GM08714 (cell line): ENCODE results near the gene SH3RF3.

Experiments
- H3K4me3 ChIP-seq: fragments of 200-500 bp; sonication (Bioruptor generic); 2 replicates; pipeline ENCODE4 v1.5.1; 2014; ENCODE audit warnings: mild to moderate bottlenecking, low read length, inconsistent platforms
- ZNF274 ChIP-seq: IDR thresholded peaks from 2 replicates; pipeline ENCODE4 v1.6.1; 2012; ENCODE audit warnings: mild to moderate bottlenecking, low read depth, low read length

Gene SH3RF3

DNA sequence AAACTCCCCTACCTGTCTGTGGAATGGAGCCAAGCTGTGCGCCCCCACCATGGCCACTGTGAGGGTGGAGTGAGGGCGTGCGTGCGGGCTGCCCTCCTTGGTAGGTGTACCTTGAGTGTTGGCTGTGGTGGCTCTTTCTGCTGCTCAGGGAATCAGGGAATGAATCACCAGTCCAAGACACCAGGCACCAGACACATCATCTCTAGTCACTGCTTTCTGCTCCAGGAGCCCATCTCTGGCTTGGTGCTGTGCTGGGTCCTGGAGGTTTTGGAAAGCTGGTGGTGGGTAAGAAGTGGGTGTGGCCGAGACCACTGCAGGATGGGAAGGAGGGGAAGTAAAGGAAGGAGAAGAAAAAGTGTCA lies 274.8 kb downstream of the SH3RF3 start:
- no peak for TF ChIP-seq ZNF274
- no peak overlapping the region for H3K4me3 ChIP-seq

DNA sequence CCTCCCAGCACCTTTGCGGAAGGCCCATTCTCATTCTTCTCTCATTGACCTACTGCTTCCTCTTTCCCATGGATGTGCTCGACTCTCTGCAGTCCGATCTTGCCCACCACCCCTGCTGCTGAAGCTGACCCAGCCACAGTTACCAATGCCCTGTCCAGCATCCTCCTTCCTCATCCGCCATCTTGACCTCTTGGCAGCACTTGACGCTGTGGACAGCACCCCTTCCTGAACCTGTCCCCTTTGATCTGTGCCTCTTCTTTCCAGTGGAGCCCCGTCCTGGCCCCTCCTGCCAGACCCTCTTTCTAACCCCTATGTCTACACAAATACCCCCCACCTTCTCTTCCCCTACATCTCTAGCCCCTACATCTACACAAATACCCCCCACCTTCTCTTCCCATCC lies 275.7 kb downstream of the SH3RF3 start:
- no peak for TF ChIP-seq ZNF274
- no peak overlapping the region for H3K4me3 ChIP-seq

DNA sequence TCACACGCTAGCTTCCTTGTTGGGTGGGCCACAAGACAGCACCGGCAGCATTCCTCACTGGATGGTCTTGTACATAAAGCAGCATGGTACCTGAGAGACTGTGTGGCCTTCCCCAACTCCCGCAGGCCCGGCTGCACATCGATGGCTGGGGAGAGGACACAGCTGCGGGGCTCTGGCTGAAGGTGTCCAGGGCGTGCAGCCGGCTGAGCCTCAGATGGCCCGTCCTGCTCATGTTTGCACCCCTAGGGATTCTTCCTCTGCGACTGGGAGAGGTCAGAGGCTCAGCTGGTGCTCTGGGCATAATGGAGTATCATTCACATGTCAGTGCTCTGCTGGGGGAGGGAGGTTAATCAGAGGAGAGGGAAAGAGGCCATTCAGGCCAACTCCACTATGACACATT lies 276.9 kb downstream of the SH3RF3 start:
- no peak overlapping the region for H3K4me3 ChIP-seq

DNA sequence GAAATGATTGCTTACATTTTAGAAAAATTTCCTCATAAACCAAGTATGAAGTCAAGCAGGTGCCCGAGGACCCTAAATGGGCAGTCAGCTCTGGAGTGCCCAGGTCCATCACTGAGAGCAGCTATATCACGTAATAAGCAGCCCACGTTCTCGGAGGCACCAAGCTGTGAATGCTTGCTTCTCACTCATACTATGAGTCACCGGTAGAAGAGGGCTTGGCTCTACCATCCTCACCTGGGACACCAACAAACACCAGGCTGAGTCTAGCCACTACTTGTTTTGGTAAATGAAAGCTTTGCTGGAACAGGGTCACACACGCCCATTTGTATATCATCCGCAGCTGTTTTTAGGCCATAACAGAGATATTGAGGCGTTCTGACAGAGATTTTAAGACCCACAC lies 277.3 kb downstream of the SH3RF3 start:
- TF ChIP-seq ZNF274 = no peak
- no peak overlapping the region for H3K4me3 ChIP-seq

More for the DNA sequence above, 276.9 kb downstream of the SH3RF3 start:
- no peak for TF ChIP-seq ZNF274

DNA sequence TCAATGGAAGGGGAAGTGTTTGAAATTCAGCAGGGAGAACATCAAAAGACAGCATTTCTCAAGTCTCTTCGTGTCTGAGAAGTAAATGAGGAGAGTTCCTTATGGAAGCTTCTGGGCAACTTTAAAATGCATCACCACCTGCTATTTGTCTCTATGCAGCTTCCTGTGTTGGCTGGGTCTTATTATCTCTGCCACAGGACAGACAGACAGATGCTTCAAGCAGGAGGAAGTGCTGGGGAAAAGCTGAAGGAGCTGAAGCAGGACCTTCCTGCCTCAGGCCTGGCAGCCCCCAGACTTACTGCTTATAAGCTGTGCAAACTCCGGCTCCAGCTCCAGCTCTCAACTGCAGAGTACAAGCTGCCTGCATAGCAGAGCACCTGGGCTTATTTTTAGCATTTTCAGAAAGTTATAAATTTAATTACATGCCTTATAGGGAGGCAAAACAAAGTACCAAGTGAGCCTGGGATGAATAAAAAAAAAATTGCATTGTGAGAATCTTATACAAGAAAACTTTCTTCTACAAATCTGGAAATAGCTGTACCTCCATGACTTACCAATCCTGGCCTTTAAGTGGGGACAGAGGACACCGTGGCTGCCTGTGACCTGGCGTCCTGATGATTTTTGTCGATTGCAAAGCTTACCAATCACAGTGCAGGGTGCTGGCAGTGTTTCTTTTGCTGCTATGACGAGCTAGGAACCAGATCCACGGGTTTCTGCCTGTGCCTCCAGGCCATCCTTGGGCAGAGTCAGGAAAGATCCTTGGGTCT lies 278.5 kb downstream of the SH3RF3 start:
- no peak overlapping the region for H3K4me3 ChIP-seq
- TF ChIP-seq ZNF274 = no peak

DNA sequence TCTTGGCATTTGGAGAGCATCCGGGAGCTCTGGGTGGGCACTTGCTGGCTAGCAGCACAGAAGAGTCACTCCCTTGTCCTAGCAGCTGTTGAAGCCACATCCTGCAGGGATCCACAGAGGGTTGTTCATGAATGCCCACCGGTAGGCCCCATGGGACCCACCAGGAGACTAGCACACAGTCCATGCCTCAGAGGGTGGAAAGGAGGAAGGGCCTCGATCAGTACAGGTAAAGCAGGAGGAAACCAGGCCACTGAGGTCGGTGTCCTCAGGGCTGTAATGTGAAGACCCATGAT lies 279.0 kb downstream of the SH3RF3 start:
- TF ChIP-seq ZNF274 = no peak
- H3K4me3 ChIP-seq = no peak overlapping the region

DNA sequence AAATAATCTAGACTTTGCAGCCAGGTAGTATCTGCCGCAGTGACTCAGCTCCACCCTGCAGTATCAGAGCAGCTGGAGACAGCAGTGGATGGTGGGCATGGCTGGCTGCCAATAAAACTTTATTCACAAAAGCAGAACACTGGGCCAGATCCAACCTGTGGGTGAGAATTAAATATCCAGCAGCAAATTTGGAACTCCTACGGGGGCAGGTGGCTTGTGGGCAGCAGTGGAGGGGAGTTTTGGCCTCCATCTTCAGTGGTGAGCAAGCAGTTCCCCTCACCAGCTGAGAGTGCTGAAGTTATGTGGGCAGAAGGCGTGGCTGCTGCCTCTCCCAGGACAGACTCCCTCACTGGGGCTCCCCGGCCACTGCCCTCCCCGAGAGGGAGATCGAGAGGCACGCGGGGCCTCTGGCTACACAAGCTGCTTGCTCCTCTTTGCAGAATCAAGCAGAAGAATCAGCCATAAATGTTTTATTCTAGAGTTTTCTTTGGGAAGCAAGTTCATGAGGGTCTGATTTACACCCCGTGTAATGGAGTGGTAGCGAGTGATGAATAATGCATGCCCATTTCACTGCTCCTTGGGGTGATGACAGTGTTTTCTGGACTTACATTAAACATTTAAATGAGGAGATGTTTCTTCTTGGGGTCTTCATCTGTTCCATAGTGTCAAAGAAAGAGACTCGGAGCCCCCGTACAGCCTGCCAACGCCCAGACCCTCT lies 280.5 kb downstream of the SH3RF3 start:
- H3K4me3 ChIP-seq = no peak overlapping the region
- TF ChIP-seq ZNF274 = no peak

DNA sequence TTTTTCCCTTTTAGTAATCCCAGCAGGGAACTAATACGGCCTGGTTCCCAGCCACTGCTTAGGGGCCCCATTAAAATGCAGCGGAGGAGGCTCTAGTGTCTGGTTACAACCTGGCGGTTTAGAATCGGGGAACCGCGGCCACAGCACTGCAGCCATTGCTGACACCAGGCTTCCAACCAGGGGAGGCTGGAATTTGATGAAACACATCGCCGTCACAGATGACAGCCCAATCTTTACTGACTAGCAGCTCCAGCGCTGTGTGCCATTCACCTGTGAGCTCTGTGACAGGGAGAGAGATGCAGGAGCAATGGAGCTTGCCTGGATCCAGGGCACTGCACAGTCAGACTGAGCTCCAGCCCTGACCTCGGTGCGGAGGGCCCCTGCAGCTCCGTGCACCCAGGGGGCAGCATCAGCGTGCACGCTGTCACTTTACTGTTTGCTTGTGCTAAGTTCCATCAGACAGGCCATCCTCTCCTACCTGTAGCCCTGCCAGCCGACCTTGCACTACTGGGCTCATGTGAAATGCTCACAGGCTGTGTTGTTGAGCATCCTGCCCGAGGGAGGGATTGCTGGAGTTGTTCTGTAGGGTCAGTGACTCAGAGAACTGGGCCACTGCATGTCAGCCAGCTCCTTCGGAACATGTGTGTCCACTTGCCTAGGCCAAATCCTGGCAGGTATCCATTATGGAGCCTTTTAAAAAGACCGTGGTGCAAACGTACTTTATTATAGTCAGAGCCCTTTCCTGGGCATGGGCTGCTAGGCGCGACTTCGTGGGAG lies 281.2 kb downstream of the SH3RF3 start:
- no peak for TF ChIP-seq ZNF274
- H3K4me3 ChIP-seq = no peak overlapping the region

DNA sequence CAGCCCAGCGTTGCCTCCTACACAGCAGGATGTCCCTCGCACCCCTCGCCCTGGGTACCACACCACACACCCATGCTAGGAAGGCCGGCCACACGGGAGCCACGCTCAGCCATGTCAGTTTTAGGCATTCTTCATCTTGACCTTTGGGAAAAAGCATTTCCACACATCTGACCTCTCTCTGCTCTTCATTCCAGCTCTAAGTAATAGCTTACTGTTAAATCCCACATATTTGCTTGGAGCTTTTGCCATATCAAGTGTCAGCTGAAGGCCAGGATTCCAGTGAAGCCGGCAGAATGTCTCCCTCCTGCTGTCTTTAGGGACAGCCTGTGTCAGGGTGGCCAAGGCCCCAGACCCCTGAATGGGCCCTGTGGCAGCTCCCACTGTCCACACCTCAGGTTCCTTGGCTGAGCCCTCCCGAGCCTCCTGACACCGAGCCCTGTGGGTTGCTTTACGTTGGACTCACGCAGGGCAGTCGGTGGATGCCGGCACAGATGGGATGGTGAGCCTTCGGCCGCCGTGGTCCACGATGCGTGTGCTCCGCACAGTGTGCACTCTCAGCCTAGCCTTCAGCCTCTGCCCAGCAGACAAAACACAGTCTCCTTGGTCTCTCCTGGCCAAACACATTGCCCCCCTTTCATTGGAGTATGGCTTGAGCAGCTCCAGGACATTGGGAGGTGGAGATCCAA lies 282.8 kb downstream of the SH3RF3 start:
- no peak overlapping the region for H3K4me3 ChIP-seq
- TF ChIP-seq ZNF274 = no peak

DNA sequence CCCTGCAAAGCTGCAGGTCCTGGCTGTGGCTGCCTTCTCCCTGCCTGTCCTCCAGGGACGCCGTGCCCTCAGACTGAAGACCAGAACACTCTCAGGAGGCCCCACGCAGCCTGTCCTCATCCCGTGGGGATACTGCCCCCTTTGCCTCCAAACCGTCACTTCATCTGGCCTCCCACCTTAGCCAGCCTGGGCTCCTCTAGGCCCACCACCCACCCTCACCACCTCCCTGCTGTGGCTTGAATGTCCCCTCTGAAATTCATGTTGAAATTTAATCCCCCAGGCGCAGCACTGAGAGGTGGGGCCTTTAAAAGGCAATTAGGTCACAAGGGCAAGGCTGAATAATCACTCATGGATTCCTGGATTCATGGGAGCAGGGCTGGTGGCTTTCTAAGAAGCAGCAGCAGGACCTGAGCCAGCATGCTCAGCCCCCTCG lies 286.6 kb downstream of the SH3RF3 start:
- H3K4me3 ChIP-seq = no peak overlapping the region
- TF ChIP-seq ZNF274 = no peak

DNA sequence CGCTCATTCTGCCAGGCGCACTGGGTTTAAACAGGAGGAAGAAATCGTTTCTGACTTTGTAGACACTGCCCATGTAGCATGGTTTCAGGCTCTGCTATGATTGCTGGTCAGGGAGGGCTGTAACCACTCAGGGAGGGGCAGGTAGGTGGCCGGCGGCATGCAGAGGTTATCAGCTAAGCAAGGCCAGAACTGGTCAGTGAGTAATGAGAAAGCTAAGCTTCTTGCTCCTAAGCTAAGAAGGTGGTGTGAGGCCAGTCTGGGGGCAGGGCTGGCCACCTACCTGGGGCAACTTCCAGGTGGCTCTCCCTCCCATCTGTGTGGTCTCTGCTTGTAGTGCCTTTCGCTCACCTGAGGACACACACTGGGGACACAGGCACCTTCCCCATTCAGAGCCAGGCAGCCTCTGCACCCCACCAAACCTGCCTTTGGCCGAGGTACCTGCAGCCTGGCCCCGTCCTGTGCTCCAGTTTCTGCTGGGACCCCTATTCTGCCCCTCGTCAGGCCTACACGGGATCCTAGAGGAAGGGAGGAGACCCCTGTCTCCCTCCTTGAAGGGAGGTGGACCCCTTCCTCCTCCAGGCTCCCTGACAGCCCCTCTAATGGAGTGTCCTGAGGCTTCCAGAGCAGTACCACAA lies 288.8 kb downstream of the SH3RF3 start:
- no peak overlapping the region for H3K4me3 ChIP-seq
- TF ChIP-seq ZNF274 = no peak

DNA sequence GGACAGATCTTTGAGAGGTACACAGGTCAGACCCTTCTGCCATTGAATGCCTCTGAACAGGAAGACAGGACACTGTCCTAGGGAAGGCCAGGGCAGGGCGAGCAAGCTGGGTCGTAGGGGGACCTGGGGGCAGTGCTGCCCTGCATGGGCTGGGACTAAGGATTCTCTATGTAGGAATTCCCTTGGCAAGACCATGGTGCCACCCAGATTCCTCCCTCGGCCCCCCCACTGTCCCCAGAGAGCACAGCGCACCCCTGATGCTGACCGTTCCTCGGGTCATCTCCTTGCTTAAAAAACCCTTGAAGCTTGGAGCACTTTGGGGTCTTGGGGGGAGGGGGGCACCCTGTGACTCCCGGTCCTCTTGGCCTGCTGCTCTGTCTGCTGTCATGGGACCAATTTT lies 289.7 kb downstream of the SH3RF3 start:
- no peak for TF ChIP-seq ZNF274

DNA sequence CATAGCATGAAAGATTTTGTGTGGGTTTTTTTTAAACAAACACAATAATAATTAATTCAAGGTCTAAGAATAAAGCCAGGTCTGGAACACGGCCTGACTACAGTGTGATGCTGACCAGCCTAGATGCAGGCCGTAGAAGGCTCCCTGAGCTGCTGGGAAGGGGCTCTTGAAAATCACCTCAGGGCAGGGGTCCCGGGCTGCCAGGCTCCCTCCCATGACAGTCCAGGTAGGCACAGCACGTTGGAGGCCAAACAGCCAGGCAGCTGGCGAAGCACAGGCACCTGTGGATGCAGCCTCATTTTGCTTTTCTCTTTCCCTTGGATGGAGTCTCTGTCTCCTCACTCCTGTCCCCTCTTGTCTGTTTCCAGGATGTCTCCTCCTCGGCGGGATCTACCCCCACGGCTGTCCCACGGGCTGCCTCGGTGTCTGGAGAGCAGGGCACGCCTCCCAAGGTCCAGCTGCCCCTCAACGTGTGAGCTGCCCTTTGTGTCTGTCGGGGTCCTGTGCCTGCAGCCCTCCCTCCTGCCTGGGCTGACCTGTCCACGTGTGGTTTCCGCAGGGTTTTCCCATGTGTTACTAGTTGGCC lies 290.3 kb downstream of the SH3RF3 start:
- no peak for TF ChIP-seq ZNF274
- no peak overlapping the region for H3K4me3 ChIP-seq

More for the DNA sequence above, 289.7 kb downstream of the SH3RF3 start:
- H3K4me3 ChIP-seq = no peak overlapping the region

DNA sequence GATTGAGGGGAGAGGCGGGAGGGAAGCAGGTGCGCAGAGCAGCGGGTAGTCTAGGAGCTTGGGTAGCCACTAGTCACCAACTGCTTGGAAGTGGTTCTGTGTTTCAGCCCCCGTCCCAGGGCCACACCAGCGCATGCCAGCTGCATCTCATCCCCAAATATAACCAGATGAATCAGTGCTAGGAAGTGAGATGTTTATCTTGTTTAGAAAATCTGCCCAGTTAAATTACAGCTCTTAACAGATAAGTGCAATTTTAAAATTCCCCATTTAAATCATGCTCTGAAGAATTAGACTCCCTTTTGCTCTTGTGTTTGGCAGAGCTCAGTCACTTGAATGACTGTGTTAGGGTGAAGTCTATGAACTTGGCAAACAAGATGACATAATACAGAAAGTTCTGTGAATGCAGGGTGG lies 291.0 kb downstream of the SH3RF3 start:
- no peak overlapping the region for H3K4me3 ChIP-seq
- no peak for TF ChIP-seq ZNF274

DNA sequence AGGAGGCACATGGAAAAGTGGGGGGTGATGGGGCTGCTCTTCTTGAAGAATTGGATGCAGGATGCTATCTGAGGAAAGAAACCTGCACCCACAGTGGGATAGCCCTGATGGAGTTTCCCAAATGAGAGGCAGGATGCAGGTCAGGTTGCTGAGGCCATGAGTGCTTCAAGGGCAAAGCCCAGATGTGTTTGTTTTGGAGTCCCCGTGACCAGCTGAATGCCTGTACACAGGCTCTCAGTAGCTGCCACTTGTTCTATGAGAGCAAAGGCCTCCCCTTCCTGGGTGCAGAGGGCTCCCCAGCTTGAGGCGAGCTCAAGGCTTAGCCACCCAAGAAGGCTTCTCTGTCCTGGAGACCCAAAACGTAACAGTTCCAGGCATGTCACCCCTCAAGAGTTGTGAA lies 292.1 kb downstream of the SH3RF3 start:
- TF ChIP-seq ZNF274 = no peak
- no peak overlapping the region for H3K4me3 ChIP-seq
